ENCODE data around the gene APP. TPM values are rescaled to one million over a fixed set of nuclear protein-coding genes. Genes with fewer than 3 reads are reported as not detected.
A peak's percentile ranks its signal among the peaks of the same experiment; 100 is the strongest.

Gene APP
- total RNA-seq, 1 donor from 2014 or later = 1,326 TPM

DNA sequence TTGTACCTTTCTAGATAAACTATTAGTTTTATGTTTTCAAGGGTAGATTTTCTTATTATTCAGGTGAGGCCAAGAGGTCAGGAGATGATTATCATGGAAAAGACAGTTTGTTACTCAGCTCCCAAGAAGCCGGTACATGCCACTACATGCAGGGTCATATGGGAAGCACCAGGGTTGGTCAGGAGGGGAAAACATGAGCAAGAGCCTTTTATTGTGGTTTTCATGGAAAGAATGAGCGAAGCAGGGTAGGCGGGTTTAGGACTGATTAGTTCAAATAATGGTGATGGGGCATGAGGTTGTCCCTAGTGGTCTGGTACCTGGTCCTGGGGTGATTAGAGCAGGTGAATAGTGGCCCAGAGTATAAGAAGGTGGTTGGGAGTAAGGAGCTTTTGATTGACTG is 189.9 kb downstream of the APP start:
- peak in 1 of 2 donors; percentile 55 for DNase-seq (ENCODE audit: low read depth in 2 of 2)

DNA sequence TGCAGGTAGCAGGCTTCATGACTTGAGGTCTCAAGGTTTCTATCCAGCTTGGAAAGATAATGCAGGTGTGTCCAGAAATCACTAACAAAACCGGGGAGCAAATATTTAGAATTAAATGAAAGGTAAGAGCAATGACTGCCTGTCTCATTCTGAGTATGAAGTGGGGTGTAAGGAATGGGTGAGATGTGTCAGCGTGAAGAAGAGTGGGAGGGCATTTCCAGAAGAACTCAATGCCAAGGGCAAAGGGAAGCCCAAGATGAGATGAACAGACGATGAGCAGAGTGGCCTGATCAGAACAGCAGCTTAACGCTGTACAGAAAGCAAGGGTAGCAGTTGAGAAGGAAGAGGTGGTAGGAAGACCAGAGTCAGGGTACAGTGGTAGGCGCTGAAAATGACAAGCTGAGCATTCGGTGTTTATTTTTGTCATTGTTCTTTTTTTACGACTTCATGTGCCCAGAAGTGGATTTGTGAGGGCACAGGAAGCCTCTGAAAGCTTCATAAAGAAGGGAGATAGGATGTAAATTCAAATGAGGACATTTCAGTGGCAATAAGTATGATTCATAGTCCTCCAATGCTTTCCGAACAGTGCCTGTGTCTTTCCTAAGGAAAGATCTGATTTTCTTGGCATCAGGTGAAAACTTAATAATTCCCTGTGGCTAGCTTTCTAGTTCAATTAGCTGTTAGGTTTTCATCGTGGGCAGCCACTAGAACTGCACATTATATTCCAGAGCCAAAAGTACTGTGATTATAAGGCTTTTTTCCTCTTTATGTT is 190.5 kb downstream of the APP start:
- peak in 1 of 2 donors; percentile 19 for DNase-seq (ENCODE audit: low read depth in 2 of 2)

DNA sequence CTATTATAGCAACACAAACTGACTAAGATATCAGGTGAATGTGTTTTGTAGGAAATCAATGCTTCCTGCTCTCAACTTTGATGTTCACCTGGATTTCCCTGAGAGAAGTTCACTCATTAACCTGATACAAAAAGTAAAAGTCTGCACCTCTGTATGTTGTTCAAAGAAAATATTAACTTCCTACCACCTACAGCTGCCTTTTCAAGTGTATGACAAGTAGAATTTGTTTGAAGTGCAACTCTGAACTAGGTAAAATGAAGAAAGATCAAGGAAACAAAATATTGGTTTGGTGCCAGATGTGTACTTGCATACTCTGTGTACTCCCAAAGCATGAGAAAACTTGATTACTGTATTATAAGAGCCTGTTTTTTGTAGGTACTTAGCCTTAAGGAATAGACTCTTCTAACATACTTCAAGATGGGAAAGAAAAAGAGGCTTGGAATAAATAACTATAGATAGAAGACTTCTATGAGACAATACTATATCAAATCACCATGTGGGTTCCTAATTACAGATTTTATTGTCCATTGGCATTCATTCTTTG is 193.4 kb downstream of the APP start:
- DNase-seq (ENCODE audit: low read depth in 2 of 2) = no peak

DNA sequence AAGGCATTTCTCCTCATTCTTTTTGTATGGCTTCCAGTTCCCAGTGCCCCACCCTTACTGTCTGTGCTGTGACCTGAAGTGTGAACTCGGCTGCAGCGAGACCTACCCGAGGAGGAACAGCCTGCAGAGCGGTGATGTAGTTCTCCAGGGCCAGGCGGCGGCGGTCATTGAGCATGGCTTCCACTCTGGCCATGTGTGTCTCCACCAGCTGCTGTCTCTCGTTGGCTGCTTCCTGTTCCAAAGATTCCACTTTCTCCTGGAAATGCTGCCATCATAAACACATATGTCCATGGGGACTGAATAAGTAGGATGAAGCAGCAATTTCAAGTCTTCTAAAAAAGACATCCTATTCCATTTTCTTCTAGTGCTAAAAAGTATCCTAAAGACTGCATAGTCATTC is 195.6 kb downstream of the APP start:
- no peak for DNase-seq (ENCODE audit: low read depth in 2 of 2)

DNA sequence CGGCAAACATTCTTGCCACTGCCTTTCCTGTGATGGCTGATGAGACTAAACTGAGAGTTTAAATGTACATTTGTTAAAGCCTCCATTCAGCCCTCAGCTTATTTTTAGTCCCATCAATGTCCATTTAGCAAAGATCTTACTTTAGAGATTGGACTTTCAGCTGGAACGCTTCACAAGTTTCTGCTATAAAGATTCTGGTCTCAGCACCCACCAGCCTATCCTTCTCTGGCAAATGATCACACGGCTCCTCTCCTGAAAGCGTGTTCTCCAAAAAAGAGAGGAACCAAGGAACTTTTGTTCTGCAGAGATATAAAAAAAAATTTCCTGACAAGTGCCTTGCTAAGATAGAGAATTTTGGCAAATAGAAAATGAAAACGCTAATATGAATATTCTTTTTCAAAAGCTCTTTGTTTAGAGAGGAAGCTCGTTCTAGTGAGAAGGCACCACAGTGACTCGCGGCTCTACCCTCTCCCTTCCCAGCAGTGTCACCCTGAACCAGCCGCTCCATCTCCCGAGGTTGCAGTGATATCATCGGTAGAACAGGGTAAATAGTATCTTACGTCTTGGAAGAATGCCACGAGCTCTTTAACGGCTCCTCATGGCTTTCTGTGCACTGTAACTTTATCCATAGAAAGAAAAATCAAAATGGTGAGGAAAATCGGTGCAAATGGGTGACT is 200.2 kb downstream of the APP start:
- peak in 1 of 2 donors; percentile 70 for DNase-seq (ENCODE audit: low read depth in 2 of 2)

DNA sequence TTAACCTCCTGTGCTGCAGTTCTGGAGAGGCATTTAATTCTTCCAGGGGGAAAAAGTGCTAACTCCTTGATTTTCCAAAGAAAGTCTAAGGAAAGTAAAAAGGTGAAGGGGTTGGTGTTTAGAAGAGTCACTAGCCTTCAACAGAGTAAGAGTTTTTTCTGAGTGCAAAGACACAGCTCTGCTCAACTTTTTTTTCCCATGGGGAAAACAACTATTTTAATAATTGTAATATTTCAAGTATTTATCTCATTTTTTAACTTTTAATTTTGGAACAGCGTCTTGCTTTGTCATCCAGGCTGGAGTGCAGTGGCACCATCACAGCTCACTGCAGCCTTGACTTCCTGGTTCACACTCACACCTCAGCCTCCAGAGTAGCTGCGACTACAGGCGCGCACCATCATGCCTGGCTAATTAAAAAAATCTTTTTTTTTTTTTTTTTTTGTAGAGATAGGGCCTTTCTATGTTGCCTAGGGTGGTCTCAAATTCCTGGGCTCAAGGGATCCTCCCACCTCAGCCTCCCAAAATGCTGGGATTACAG is 202.6 kb downstream of the APP start:
- no peak for DNase-seq (ENCODE audit: low read depth in 2 of 2)

DNA sequence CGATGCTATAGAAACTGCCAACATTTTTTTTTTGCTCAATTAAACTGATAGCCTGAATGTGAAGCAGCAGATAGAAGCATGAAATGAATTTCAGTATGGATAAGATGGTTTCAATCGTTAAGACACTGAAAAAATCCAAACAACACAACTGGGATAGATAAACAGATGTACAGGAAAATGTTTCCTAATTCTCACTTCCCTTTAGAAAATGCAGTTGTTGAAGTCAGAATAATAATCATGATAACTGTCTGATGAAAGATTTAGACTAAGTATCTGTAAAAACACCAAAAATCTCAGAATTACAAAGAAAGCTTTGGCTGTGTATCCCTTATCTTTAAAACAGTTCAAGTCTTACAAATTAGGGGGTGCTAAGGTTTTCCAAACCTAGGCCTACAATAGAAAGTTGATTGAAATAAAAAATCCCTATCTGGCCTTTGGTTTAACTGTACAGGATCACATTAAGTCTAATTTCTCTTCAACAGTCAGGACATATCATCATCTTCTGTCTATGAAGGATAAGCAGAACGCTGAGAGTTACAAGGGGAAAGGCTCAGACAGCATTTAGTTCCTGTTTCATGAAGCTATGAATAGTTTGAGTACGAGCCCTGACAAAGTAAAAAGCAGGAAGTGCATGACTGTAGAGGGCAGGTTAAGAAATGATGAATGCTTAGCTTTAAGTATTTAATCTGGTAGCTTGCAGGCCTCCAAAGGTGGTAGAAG is 203.2 kb downstream of the APP start:
- peak; percentile 39 to 86 for DNase-seq (ENCODE audit: low read depth in 2 of 2)

DNA sequence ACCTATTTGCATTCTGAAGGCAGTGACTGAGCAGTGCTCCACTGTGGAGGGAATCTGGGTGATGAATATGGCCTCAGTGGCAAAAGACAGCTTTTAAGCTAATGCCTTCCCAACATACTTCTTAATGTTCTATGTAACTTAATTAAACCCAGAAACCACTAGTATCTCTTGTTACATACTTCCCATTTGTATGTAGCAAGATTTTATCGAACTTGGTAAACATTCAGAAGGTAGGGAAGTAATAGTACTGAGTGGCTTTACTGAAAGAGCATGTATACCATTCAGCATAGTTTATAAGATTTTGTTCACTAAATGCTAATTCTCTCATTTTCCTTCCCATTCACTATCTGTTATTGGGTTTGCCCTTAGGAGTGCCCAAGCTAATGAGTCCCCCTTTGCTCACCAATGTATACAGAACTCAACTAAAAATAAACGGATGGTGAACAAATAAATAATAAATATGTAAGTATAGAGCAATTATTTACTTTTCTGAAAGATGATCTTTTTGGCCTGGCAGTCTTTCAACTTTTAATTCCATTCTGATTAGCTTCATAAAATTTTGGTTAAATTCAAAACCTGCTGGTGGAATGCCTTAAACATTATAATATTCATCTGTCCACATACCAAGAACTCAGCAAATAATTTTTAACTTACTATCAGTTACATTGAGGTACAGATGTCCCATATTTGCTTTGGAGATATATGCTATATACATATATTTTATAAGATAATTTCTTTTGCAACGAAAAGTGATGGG is 204.4 kb downstream of the APP start:
- DNase-seq (ENCODE audit: low read depth in 2 of 2) = no peak

DNA sequence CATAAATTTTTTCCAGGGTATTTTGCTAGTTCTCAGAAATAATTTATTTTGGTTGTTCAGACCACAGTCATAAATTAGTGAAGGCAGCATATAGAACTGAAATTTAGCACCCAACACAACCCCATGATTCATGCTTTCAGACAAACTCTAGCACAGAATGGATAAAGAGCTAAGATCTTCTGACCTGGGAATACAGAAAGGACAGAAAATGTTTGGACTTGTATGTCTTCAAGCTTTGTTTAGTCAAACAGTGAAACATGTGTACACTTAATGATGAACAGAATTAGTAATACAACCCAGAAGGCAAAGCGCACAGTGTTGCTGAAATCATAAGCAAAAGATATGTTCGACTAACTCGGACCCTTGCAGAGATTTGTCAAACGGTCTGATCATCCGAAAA is 205.6 kb downstream of the APP start:
- no peak for DNase-seq (ENCODE audit: low read depth in 2 of 2)

DNA sequence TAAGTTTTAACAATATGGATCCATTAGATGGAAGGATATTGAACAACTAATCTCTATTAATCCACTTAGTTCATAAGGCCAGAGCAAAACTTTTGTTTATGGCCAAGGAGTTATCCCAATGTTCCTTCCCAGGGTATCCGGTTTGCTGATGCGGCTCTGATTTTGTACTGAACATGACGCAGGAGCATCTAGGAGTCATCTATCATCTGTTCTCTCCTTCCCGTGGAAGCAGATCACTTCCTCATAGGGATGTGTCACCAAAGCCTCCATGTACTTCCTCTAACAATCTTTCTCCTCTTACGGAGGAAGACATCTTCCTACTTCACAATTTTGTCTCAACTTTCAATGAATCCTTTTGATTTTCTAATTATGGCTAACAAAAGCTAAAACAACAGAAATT is 206.6 kb downstream of the APP start:
- DNase-seq (ENCODE audit: low read depth in 2 of 2) = peak; percentile 76 to 98

DNA sequence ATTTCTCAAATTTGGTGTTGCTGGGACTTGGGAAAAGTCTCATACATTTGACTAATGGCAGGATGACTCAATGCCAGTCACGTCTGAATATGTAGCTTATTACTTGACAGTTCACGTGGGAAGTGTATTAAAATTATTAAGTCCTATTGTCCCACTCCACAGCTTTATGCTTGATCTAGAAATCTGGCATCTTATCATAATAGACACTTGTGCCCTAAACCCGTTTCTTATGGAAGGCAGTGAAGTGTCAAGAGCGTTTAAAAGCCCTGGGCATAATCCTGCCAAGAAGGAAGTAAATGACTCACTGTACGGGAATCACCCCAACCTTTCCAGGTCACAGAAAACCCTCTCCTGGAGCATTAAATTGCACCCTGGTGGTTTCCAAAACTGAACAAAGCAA is 207.4 kb downstream of the APP start:
- peak; percentile 66 to 93 for DNase-seq (ENCODE audit: low read depth in 2 of 2)

DNA sequence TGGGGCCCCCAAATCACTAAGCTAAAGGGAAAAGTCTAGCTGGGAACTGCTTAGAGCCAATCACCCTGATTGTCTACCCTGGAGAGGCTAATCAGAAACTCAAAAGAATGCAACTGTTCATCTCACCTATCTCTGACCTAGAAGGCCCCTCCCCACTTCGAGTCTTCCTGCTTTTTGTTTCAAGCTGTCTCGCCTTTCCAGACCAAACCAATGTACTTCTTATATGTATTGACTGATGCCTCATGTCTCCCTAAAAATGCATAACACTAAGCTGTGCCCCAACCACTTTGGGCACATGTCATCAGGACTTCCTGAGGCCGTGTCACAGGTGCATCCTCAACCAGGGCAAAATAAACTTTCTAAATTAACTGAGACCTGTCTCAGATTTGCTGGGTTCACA is 209.5 kb downstream of the APP start:
- DNase-seq (ENCODE audit: low read depth in 2 of 2) = peak; percentile 54 to 60

DNA sequence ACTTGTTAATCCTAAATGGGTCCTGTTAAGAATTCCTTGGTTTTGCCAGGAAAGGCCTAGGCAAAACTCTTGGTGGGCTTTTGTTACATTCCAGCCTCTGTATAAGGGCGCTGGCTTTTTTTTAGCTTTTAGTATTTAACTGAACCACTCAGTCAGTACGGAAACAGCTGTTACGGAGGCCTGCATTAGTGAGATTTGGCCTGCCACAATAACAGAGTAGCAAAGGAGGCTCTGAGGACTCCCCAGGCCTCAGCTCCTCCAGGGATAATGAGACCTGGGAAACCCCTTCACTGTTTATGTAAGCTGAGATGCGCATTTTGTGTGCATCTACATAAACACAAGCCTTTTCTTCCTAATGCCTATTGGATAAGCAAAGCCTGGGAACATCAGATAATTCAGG is 210.2 kb downstream of the APP start:
- DNase-seq (ENCODE audit: low read depth in 2 of 2) = no peak

DNA sequence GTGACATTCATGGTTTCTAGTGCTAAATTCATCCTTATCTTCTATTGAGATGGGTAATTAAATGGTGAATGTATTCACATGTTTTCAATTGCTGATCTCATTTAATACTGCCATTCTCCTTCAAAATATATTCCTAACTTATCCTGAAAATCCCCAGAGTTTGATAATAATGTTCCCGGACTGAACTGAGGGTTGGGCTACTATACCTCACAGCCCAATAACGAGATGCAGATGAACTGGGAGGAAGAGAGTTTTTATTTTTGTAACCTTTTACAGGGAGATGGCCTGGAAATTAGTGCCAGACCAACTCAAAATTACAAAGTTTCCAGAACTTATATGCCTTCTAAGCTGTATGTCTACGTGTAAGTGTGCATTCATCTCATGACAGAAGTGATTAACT is 210.8 kb downstream of the APP start:
- no peak for DNase-seq (ENCODE audit: low read depth in 2 of 2)

DNA sequence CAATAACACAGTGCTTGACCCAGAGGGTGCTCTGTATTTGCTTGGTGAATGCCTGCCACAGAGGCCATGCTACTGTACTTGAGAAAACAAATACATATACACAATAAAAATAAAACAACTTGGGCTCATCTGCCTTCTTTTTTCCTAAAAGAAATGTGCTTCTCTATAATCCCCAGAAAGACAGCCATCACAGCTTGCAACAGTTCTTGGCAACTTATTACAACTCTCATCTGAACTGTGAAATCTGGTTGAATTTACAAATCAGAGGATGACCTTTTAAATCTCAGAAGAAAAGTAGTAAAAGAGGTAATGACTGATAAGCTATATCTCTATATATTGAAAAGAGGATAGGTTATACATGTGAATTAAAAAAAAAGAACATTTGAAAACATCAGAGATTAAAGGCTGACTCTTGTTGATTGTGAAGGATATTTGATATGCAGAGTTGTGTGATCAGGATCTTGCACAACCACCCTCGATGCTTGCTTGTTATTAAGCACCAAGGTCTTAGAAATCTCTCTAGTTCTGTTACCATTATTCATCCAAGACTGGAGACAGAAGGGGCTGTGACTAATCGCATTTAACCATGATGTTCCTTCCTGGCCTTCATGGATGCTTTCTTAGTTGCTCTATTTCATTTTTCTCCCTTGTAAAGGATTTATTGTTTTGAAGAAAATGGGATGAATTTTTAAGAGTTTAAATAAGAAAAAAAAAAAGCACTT is 213.4 kb downstream of the APP start:
- peak in 1 of 2 donors; percentile 84 for DNase-seq (ENCODE audit: low read depth in 2 of 2)

DNA sequence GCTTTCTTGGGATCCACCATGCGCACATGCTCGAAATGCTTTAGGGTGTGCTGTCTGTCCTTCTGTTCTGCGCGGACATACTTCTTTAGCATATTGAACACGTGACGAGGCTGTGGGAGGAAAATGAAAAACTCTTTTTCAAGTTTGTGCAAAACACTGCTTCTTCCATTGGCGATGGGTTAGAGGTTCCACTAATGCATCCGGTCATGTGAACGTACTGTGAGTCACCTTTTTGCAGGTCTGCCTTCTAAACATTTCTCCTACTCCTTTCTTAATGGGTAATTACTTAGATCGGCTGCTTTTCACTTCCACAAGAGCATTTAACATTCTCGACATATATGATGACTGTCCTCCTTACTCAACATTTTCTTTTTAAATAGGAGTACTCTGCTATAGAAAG is 214.9 kb downstream of the APP start:
- no peak for DNase-seq (ENCODE audit: low read depth in 2 of 2)

DNA sequence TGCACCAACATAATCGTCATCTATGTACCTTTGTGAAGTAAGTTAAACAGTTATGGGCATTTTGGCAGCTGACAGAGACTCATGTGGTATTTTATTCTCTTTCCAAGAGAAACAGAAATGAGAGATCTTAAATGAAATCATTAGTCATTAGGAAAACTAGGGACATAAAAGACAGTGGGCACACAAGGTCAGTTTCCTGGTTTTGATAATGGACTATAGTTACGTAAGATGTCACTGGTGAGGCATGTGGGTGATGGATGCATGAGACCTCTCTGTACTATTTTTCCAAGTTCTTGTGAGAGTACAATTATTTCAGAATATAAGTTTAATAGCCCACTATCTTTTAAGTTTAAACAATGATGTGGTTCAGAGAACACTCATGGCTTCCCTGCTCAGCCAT is 216.9 kb downstream of the APP start:
- peak; percentile 78 to 89 for DNase-seq (ENCODE audit: low read depth in 2 of 2)

DNA sequence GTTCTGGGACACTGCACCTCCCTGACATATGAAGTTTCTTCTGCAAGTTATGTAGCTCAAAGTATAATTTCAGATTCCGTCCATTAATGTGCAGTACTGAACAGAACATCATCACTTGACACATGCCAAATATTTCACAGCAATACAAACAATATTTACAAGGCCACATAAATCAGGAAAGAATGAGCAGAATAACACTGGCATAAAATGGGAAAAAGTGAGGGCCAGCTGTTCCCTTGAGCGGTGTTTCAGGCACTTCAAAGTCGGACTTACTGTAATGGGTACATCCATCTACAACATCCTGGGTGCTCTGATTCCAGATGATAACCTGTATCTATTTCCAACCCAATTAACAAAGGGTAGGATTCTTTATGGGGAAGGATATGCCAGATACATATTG is 217.4 kb downstream of the APP start:
- DNase-seq (ENCODE audit: low read depth in 2 of 2) = peak in 1 of 2 donors; percentile 83

DNA sequence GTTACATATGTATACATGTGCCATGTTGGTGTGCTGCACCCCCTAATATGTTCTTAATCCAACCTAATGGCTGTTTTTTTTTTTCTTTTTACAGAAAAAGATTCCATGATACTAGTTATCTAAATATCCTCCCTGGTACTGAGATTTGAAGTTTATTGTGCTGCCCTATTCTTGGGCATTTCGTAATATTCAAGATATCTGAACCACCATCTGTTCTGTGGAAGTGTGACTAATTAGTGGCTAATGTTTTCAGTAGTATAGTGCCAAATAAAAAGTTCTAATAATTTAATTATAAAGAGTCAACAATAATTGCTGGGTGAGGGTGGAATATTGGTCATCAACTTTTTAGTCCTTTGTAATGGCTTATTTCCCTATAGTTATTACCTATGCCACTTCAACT is 218.3 kb downstream of the APP start:
- DNase-seq (ENCODE audit: low read depth in 2 of 2) = peak; percentile 44 to 65

DNA sequence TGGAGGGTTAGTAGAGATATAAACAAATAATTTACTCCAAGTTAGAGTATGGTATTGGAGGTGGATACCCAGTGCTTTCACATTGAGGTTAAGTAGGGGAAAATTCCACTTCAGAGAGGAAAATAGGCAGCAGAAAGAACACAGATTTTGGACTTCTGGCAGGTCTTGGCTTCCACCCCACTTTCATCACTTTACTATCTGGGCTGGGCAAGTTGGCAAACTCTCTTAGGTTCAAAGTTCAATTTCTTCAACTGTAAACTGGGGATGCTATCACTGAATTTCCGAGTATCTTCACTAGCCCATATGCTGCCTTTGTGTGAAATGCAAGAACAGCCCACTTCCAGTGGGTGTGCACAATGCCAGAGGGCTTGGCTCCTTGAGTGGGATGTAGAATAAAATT is 220.9 kb downstream of the APP start:
- DNase-seq (ENCODE audit: low read depth in 2 of 2) = no peak
